Liver (tissue), 3 donors: ENCODE measurements around the gene SLC16A11.

Experiments used
- ATF3 ChIP-seq: IDR thresholded peaks from 2 replicates; pipeline ENCODE4 v1.6.1; 2016; ENCODE audit warnings: antibody characterized with exemption
- CTCF ChIP-seq: fragments of 150-350 bp; IDR thresholded peaks from 2 replicates; pipeline ENCODE4 v1.5.1; 2017; ENCODE audit warnings: improper control_type of control experiment, low read depth, low read length; ENCODE audit not compliant: missing input control
- EGR1 ChIP-seq, 2 donors: IDR thresholded peaks; 2 replicates each; pipeline ENCODE4 v1.6.1; 2016 to 2018; ENCODE audit warnings: antibody characterized with exemption in 2 of 2, low read depth in 2 of 2
- FOXA1 ChIP-seq: IDR thresholded peaks from 2 replicates; pipeline ENCODE4 v1.6.1; 2016; ENCODE audit warnings: antibody characterized with exemption
- GABPA ChIP-seq, 2 donors: IDR thresholded peaks in 1 of 2; conservative IDR thresholded peaks in 1 of 2; 2 replicates each; pipeline ENCODE4 v1.6.1; 2016; ENCODE audit warnings: antibody characterized with exemption in 2 of 2, mild to moderate bottlenecking in 1 of 2, moderate library complexity in 1 of 2
- HNF4A ChIP-seq, 2 donors: conservative IDR thresholded peaks; 2 replicates each; pipeline ENCODE4 v1.6.1; 2016; ENCODE audit warnings: antibody characterized with exemption in 2 of 2, mild to moderate bottlenecking in 2 of 2
- MAX ChIP-seq: IDR thresholded peaks from 2 replicates; pipeline ENCODE4 v1.6.1; 2016; ENCODE audit warnings: antibody characterized with exemption
- NR2F2 ChIP-seq: IDR thresholded peaks from 2 replicates; pipeline ENCODE4 v1.6.1; 2016; ENCODE audit warnings: antibody characterized with exemption
- RAD21 ChIP-seq, 2 donors: IDR thresholded peaks; 2 replicates each; pipeline ENCODE4 v1.6.1; 2016; ENCODE audit warnings: antibody characterized with exemption in 2 of 2, mild to moderate bottlenecking in 2 of 2
- REST ChIP-seq: IDR thresholded peaks from 2 replicates; pipeline ENCODE4 v1.6.1; 2016; ENCODE audit warnings: antibody characterized with exemption, mild to moderate bottlenecking
- SP1 ChIP-seq: IDR thresholded peaks from 2 replicates; pipeline ENCODE4 v1.6.1; 2018; ENCODE audit warnings: antibody characterized with exemption, mild to moderate bottlenecking
- YY1 ChIP-seq: IDR thresholded peaks from 2 replicates; pipeline ENCODE4 v1.6.1; 2016; ENCODE audit warnings: antibody characterized with exemption, mild to moderate bottlenecking
- donor health status: healthy.
- donor health status: healthy.

- TF ChIP-seq CTCF: no peak
- TF ChIP-seq GABPA (IDR thresholded peaks at IDR 0.05 in 1 of 2, conservative IDR thresholded peaks at IDR 0.05 in 1 of 2): no peak
- no peak for TF ChIP-seq REST
- no peak for TF ChIP-seq HNF4A (conservative IDR thresholded peaks at IDR 0.05)
- no peak for TF ChIP-seq SP1
- TF ChIP-seq MAX: no peak
- TF ChIP-seq NR2F2: no peak
- TF ChIP-seq YY1: no peak
- no peak for TF ChIP-seq RAD21 (IDR thresholded peaks at IDR 0.05)
- TF ChIP-seq FOXA1: no peak
- no peak for TF ChIP-seq ATF3
- no peak for TF ChIP-seq EGR1 (IDR thresholded peaks at IDR 0.05; ENCODE audit: low read depth in 2 of 2)
Observed at GRCh38 chr17:7002288-7003047, 41.4 kb downstream of the SLC16A11 start.
